ELF-1 (cell line): Measurements from ENCODE around the gene FGD2.
A peak's percentile ranks its signal among the peaks of the same experiment; 100 is the strongest.
"Not testable (repeated sequence)": the region's sequence is repeated elsewhere in the genome, so short reads cannot be mapped to it uniquely, and the experiment has no call there.

ENCODE experiments used
- DNase-seq: peaks from one replicate; pipeline ENCODE4 v3.0.0-alpha.2; 2016; ENCODE audit warnings: low read depth, low spot score

FGD2 gene

DNA sequence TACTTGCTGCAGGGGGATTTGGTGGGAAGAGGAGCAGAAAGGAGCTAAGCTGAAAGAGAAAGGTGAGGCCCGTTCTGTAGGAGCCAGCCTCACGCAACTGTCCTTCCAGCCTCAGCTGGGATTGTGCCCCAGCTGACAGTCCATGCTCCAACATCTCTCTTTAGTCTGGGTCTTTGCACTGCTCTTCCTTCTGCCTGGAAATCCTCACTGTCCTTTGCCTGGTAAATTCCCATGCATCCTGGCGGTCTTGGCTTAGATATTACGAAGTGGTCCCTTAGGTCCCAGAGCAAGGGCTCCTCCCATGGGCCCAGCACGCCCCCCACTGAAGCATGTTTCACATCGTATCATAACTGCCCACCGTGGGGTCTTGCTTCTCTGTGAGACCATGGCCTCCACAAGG, 52.2 kb downstream of the FGD2 start:
- DNase-seq = no peak

DNA sequence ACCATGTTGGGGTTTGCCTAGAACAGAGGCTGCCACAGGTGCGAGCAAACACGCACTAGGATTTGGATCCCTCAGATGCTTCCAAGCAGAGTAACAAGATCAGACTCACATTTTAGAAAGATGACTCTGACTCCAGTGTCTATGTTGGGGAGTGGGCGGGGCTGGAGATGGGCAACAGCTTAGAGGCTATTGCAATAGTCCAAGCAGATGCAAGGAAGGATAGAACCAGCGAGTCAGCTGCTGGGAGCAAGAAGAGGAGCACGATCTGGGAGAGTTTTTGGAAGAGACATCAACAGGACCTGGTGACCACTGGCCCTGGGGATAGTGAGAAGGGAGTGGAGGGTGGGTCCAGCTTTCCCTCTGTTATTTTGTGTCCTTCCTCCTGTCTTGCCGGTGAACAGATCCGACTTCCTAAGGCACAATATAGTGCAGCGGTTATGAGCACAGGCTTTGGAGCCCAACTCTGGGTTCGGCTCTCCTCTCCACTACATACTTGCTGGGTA, 52.7 kb downstream of the FGD2 start:
- DNase-seq = no peak

DNA sequence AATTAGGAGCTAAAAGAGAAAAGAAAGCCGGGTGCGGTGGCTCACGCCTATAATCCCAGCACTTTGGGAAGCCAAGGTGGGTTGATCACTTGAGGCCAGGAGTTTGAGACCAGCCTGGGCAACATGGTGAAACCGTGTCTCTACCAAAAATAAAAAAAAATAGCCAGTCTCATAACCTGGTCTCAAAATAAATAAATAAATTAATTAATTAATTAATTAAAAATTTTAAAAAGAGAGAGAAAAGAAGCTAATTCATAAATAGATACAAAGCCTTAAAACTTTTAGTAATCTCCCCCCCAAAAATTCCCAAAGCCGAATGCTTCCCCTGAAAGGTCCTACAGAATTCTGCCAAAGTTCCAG, 53.5 kb downstream of the FGD2 start:
- DNase-seq = not testable (repeated sequence)

DNA sequence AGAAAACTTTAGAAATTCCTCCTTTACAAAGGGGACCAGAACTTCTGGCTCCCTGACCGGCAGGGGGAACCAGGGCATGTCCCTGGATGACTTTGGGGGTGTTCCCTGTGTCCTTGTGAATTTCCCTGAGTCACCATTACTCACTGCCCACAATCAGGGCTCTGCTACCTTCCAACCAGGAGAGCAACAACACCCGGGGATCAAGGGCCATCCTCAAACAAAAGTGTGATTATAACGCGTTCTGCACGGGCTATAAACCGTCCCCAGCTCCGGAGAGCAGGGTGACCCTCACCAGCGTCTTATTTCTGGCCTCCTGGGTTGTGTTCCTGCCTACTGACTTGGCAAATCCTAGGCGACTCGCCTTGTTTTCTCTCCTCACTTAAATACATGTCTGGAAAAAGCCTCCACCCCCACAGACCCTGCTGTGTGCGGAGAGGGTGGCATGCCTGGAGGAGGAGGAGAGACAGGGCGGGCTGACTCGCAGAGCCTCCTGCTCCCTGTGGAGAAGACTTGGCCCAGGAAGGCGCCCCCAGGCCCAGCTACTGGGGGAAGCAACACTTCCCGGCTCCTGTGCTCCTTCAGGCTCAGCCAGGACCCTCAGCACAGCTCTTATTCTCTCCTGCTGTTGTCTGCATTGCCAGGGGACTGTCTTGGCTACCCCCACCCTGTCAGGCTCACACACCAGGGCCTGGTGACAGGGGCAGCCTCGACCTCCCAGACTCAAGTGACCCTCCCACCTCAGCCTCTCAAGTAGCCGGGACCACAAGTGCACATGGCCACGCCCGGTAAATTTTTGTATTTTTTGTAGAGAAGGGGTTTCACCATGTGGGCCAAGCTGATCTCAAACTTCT, 54.1 kb downstream of the FGD2 start:
- DNase-seq = peak; percentile 88

DNA sequence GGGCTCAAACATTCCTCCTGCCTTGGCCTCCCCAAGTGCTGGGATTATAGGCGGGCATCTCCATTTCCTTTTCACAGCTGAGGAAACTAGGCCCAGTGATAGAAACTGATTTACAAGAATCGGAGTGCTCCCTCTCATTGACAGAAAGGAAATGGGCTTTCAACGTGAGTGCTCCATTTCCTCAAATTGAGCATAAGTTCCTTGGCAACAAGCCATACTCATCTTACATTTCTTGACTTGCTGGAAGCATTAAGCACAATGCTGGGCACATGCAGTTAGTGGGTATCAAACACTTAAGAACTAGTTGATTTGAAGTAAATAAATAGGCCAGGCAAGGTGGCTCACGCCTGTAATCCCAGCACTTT, 54.7 kb downstream of the FGD2 start:
- DNase-seq = no peak

DNA sequence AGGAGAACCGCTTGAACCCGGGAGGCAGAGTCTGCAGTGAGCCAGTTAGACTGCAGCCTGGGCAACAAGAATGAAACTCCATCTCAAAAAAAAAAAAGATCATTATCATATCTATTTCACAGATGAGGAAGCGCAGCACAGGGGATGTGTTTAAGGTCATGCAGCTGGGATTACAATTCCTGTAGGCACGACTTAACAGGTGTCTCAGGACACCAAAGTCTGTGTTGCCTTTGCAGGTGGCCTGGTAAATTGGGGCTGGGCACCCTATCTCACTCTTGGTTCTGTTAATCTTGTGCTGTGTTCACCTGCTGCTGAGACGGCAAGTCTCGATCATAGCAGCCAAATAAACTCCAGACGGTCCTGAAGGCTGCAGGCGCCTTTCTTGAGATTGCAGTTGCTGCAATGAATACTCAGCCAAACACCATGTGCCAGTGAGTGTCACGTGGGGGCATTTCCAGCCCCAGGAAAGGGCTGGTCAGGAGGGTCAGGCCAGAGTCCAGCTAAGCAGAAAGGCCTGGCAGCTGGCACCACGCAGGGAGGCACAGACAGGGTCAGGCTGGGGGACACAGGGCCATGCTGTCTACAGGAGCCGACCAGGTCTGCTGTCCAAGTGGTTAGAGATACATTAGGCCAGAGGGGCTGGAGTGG, 55.8 kb downstream of the FGD2 start:
- DNase-seq = no peak

DNA sequence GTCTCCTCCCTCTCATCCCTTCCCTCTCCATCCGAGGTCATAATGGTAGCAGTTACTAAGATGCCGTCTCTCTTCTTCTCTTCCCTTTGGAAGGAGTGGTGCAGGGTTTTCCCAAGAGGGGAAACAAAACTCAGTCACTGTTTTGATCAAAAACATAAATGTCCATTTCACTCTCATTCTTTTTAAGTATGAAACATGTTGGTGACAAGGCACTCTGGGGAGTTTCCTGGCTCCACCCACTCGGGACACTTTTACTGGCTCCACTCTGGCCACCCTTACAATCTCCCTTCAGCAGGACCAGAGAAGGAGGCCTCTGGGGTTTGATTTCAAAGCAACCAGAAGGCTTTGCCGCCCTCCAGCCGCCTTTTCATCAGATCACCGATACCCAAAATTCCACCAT, 57.0 kb downstream of the FGD2 start:
- DNase-seq = no peak

DNA sequence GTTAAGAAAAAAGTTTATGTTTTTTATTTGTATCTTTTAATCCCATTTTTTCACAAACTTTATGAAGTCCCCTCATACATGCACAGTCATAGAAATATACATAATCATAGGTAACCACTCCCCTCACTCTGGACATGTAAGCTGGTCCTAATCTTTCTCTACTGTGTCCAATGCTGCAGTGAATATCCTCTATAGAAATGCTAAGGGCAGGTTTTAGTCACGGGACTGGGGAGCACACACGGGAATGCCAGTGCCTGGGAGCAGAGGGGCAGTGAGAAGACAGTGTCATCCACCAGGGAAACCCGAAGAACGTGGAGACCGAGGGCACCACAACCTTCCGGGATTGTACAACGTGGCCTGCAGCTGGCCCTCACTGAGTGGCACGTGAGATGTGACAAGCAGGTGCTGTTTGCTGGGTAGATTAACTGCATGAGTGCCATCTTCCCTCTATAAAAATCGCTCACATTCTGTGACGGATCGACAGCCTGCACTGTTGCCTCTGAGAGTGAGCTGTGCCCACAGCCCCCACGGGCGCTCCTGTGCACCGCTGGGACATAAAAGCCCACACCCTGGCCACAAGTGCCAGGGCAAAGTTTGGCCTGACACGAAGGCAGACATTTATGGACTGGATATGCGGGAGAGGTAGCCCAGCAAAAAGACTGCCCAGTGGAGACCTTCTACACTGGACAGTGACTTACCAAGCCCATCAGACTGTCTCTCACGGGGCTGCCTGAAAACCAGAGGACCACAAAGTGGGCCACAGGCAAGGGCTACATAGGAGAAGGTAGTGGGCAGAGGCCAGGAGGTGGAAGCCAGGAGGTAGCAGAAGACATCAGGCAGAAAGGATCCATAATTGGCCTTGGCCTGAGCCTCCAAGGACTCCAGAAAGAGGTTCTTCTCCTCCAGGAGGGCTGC, 63.2 kb downstream of the FGD2 start:
- no peak for DNase-seq

DNA sequence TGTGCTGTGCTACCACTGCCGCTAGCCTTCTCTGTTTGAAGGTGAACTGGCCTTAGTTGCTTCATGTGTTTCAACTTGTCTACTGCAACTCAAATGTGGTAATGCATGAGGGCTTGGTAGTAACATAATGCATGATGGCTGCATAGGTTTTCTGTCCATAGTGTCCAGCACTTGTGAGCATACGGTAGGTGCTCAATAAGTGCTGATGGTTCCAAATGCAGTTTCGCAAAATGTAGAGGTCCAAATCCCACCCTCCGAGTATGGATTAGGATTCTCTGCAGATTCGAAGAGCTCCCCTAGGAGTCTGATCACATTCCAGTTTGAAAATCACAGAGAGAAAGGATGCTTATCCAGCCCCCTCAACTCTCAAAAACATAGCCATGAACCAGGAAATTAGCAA, 64.2 kb downstream of the FGD2 start:
- DNase-seq = no peak

DNA sequence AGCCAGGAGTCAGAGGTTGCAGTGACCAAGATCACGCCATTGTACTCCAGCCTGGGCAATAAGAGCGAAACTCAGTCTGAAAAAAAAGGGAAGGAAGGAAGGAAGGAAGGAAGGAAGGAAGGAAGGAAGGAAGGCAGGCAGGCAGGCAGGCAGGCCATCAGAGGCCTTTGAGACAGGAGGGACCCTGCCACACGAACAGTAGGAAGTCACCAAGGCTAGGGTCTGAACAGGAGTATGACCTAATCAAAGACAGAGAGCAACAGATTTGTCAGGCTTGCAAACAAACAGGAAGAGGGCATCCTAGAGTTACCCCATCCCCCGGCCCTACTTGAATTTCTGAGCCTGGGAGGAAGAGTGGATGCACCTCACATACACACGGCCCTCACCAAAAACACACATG, 67.1 kb downstream of the FGD2 start:
- peak; percentile 26 for DNase-seq

DNA sequence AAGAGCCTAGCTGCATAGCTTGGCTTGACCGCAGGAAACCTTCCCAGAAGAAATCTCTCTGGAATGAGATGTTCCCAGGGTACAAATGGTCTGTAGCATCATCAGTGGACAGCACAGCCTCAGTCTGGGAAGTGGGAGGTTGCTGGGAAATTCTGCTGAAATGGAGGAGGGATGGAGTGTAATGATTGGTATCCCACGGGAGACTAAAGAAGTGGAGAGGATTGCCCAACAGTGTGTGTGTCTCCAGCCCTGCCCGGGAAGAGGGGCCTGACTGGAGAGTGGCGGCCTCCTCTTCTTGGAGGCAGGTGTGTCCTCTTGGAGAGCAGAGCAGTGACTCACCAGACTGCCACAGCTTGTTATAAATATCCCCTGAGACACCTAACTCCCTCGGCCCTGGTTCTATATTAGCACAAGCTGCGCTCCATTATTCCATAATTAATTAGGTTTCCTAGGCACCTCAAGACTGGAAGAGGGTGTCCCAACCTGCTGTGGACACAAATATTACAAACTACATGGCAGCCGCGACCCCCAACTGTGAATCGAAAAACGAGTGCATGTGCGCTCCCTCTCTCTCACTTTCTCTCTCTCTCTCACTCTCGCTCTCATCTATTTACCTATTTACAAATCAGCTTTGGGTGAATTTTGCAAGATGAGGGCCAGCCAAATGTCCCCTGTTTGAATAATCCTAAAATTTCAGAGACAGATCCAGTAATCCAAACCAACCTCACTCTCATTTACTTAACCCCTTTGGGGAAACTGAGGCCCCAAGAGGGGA, 68.8 kb downstream of the FGD2 start:
- DNase-seq = no peak

DNA sequence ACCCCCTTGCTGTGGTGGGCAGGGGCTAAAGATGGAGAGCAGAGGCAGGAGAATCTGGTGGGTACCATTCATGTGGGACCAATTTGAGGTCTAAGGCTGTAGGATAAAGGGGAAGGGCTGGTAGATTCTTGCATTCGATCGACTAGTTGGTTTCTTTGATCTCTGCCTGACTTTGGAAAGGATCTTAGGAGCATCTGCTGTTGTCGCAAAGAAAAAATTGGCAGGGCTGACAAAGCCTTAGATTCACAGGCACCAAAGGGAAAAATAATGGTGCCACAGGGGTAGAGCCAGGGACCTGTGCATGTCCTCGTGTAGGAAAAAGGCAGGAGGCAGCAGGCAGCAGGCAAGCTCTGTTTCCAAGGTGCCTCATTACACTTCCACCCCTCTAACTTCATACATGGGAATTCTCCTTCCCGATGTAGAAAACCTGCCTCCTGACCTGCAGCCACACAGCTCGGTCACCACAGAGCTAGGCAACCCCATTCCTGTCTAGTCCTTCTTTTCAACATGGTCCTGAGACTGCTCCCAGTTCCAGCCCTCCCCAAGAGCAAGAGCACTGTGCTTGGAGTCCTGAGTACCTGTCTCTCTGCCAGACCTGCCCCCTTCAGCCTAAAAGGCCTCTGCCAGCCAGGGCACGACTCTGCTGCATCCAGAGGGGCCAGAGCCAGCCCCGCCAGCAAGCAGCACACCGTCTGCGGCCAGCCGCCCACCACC, 71.9 kb downstream of the FGD2 start:
- DNase-seq = no peak

DNA sequence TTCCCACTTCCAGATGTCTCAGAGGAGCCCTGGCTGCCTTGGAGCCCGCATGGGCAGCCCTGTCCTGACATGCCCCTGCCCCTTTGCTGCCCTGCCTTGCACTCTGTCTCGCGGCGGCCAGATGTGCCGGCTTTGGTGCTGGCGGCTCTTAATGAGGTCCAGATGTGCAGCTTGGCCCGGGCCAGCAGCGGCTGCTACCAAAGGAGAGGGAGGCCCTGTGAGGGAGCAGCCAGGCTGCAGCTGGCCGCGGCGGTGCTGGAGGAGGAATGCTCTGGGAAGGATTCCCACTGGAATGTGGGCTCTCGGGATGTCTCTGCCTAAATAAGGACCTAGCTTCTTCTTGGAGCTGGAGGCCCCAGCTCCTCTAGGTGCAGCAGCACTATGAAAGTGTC, 72.4 kb downstream of the FGD2 start:
- peak; percentile 84 for DNase-seq
